Neutrophil (primary cell): ENCODE measurements around the gene PRKRA.

ENCODE experiments used
- H3K27ac ChIP-seq: fragments of 200-600 bp; sonication (generic); 2 replicates; pipeline ENCODE4 v1.5.1; 2016; ENCODE audit warnings: mild to moderate bottlenecking, moderate library complexity
- H3K27me3 ChIP-seq: fragments of 200-600 bp; sonication (generic); 2 replicates; pipeline ENCODE4 v1.6.0; 2016; ENCODE audit warnings: mild to moderate bottlenecking
- H3K36me3 ChIP-seq: fragments of 200-600 bp; sonication (generic); 2 replicates; pipeline ENCODE4 v1.5.1; 2017
- H3K4me1 ChIP-seq, 2 experiments: fragments of 200-600 bp in 1 of 2; sonication (generic) in 1 of 2; 1 replicate in 1 of 2; 2 replicates in 1 of 2; pipeline versions ENCODE4 v1.5.1 to v1.6.1; 2013 to 2016; ENCODE audit warnings: low read depth in 1 of 2, low read length in 1 of 2, mild to moderate bottlenecking in 1 of 2, moderate library complexity in 1 of 2; ENCODE audit not compliant: control insufficient read depth in 1 of 2, insufficient read depth in 1 of 2
- H3K4me3 ChIP-seq, 2 experiments: fragments of 200-600 bp in 1 of 2; sonication (generic) in 1 of 2; 1 replicate in 1 of 2; 2 replicates in 1 of 2; pipeline ENCODE4 v1.5.1; 2013 to 2016; ENCODE audit warnings: low read depth in 1 of 2, low read length in 1 of 2, mild to moderate bottlenecking in 1 of 2, moderate library complexity in 1 of 2
- H3K9me3 ChIP-seq: fragments of 200-600 bp; sonication (generic); 2 replicates; pipeline ENCODE4 v1.5.1; 2016
- CTCF ChIP-seq: fragments of 200-600 bp; sonication (generic); IDR thresholded peaks from 2 replicates; pipeline ENCODE4 v1.5.1; 2016; ENCODE audit warnings: antibody characterized with exemption

PRKRA gene

GRCh38 chr2:178485356-178485755 is 34.4 kb upstream of the PRKRA start:
- no peaks in the 10 kb centered on the region for H3K27me3 ChIP-seq
- no peak overlapping the region for H3K4me3 ChIP-seq
- H3K4me1 ChIP-seq: peaks cover 23% of the 10 kb centered on the region in 2 experiments
- H3K27ac ChIP-seq: no peak overlapping the region
- peaks cover 16% of the 10 kb centered on the region for H3K36me3 ChIP-seq
- TF ChIP-seq CTCF: no peak
- H3K9me3 ChIP-seq: no peaks in the 10 kb centered on the region

- Histone ChIP-seq H3K27me3 (no peaks in the 10 kb centered on the region), H3K4me1 (peaks cover 30 to 31% of the 10 kb centered on the region in 2 experiments), H3K36me3 (peaks cover 10% of the 10 kb centered on the region), H3K4me3 (no peak overlapping the region), H3K27ac (no peak overlapping the region), H3K9me3 (no peaks in the 10 kb centered on the region)
- TF ChIP-seq CTCF: no peak
Measured at GRCh38 chr2:178484245-178485041, 33.5 kb upstream of the PRKRA start.

- Histone ChIP-seq H3K27me3 (no peaks in the 10 kb centered on the region), H3K27ac (no peak overlapping the region), H3K4me3 (no peak overlapping the region), H3K9me3 (no peaks in the 10 kb centered on the region), H3K4me1 (peaks cover 43 to 47% of the 10 kb centered on the region in 2 experiments), H3K36me3 (peaks cover under 1% of the 10 kb centered on the region)
- no peak for TF ChIP-seq CTCF
Measured at GRCh38 chr2:178482437-178482836, 31.5 kb upstream of the PRKRA start.

- no peaks in the 10 kb centered on the region for H3K36me3 ChIP-seq
- TF ChIP-seq CTCF: peak; percentile 33
- peaks cover 43 to 47% of the 10 kb centered on the region in 2 experiments for H3K4me1 ChIP-seq
- H3K9me3 ChIP-seq: no peaks in the 10 kb centered on the region
- peak within 1 kb of the TSS; percentile 83 to 99 for H3K4me3 ChIP-seq
- H3K27ac ChIP-seq: peak within 1 kb of the TSS; percentile 92
- H3K27me3 ChIP-seq: no peaks in the 10 kb centered on the region
Measured at GRCh38 chr2:178480227-178481181, 29.5 kb upstream of the PRKRA start, which contains the start of gene PLEKHA3. TSS of gene PLEKHA3 (plus strand) at chr2:178480457. CDS start at chr2:178480870, 413 bp downstream.

GRCh38 chr2:178479758-178480226 is 28.8 kb upstream of the PRKRA start:
- TF ChIP-seq CTCF: no peak
- peak overlapping the region; percentile 83 to 99 for H3K4me3 ChIP-seq
- peaks cover 43 to 47% of the 10 kb centered on the region in 2 experiments for H3K4me1 ChIP-seq
- H3K9me3 ChIP-seq: no peaks in the 10 kb centered on the region
- H3K27ac ChIP-seq: peak overlapping the region; percentile 92
- no peaks in the 10 kb centered on the region for H3K36me3 ChIP-seq
- H3K27me3 ChIP-seq: no peaks in the 10 kb centered on the region
